A673 (cell line): ENCODE results near the gene RBFOX2.

Experiments
- CTCF ChIP-seq: fragments of 300-800, 200-600 bp; sonication (generic); conservative IDR thresholded peaks from 2 replicates; pipeline ENCODE4 v1.5.1; 2017; ENCODE audit warnings: low read depth, mild to moderate bottlenecking, antibody characterized with exemption, low read length, moderate library complexity, mixed read lengths
- EZH2 ChIP-seq: fragments of 200-600 bp; sonication (generic); IDR thresholded peaks from 2 replicates; pipeline ENCODE4 v1.6.1; 2017; ENCODE audit warnings: borderline replicate concordance, low read depth, mild to moderate bottlenecking, mixed read lengths, antibody characterized with exemption, low read length; ENCODE audit not compliant: poor library complexity, severe bottlenecking

GRCh38 chr22:35795476-35795875 lies 233.1 kb downstream of the RBFOX2 start:
- TF ChIP-seq CTCF (no peak), EZH2 (no peak)
